Measurements from ENCODE around the gene MAPK8.

MAPK8 gene

DNA sequence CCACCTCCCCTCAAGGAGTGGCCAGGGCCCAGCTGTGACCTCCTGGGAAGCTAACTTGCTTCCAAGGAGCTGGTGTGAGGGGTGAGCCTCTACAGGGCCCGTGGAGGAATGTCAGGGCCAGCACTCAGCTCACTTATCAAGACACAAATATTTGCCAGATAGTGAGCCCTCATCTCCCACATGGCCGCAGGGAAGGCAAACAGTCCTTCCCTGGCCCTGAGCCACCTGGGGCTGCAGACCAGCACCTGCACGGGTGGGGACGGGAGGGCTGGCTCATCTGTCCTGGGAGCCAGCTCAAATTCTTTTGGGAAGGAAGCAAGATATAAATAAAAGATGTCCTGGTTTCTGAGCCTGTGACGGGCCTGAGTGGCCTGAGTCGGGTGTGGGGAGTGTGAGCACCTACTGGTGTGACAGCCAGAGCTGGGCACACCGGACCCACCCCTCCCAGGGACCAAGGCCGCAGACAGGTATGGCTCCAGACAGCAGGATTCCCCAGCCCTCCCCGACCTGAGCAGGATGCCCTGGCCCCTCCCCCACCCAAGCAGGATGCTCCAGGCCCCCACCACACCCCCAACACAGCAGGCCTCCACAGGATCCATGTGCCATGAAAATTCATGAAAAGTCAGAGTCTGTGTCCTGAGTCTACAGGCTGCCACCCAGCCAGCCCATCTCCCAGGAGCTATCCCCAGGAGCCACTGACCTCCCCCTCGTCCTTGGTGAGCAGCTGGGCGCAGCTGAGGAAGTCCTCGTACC lies 148.0 kb downstream of the MAPK8 start:
- DNase-seq (ENCODE audit: low read depth): no peak
- TF ChIP-seq, protein P1, sequence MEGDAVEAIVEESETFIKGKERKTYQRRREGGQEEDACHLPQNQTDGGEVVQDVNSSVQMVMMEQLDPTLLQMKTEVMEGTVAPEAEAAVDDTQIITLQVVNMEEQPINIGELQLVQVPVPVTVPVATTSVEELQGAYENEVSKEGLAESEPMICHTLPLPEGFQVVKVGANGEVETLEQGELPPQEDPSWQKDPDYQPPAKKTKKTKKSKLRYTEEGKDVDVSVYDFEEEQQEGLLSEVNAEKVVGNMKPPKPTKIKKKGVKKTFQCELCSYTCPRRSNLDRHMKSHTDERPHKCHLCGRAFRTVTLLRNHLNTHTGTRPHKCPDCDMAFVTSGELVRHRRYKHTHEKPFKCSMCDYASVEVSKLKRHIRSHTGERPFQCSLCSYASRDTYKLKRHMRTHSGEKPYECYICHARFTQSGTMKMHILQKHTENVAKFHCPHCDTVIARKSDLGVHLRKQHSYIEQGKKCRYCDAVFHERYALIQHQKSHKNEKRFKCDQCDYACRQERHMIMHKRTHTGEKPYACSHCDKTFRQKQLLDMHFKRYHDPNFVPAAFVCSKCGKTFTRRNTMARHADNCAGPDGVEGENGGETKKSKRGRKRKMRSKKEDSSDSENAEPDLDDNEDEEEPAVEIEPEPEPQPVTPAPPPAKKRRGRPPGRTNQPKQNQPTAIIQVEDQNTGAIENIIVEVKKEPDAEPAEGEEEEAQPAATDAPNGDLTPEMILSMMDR (IDR thresholded peaks at IDR 0.05; ENCODE audit: low read depth, low read length): no peak
- TF ChIP-seq POLR2A (IDR thresholded peaks at IDR 0.05; ENCODE audit: extremely low read depth, insufficient read length) (no peak), MYC (IDR thresholded peaks at IDR 0.05; ENCODE audit: low read depth, low read length) (no peak)
- TF ChIP-seq, protein P2, sequence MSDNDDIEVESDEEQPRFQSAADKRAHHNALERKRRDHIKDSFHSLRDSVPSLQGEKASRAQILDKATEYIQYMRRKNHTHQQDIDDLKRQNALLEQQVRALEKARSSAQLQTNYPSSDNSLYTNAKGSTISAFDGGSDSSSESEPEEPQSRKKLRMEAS (IDR thresholded peaks at IDR 0.05; ENCODE audit: low read depth, low read length): no peak
- no peak overlapping the region for H3K4me3 ChIP-seq (ENCODE audit: low read depth, low read length)

DNA sequence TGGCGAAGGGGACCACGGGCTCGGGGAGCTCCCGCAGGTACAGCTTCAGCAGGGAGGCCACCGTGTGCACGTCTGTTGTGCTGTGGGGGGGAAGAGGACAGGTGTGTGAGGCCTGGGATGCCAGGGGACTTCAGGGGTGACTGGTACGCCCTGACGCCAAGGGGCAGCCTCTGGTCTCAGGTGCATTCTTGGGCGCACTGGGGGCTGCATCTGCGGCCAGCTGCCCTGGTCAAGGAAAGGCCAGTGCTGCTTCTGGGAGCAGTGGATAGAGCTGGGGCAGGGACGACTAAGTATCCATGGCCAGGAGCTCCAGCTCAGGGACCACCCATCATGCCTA lies 148.5 kb downstream of the MAPK8 start:
- no peak for DNase-seq (ENCODE audit: low read depth)
- TF ChIP-seq POLR2A (IDR thresholded peaks at IDR 0.05; ENCODE audit: extremely low read depth, insufficient read length) (no peak), MYC (IDR thresholded peaks at IDR 0.05; ENCODE audit: low read depth, low read length) (no peak)
- TF ChIP-seq, protein P1 (IDR thresholded peaks at IDR 0.05; ENCODE audit: low read depth, low read length): no peak
- TF ChIP-seq, protein P2 (IDR thresholded peaks at IDR 0.05; ENCODE audit: low read depth, low read length): no peak

DNA sequence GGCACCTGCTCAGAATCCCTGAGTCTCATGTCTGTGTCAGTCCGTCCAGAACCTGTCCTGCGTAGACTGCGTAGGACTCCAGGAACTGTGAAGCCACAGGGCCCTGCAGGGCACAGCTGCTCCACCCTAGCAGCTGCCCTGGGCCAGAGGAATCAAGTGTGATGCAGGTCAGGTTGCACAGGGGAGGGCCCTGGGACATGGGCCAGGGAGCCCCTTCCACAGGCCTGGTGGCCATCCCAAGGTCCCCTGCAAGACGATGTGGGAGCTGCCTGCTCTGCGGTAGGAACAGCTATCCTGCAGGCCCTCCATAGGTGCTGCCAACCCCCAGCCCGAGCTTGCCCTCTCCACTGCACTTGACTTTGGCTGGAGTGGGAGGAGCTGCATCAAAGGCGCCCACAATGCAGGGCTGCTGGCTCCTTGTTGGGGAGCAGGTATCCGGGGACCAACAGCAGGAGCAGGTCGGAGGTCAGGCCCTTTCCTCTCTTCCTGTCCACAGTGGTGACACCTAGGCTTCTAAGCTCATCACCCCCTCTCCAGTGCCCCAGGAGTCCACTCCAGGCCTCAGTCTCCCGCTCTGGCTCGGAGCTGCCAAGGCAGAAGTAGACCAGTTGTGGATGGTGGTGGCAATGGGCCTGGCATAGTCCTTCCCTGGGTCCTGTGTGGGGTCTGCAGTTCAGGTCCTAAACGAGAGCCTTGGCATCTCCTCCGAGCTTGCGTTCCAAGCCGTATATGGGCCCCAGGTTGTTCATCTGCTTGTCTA lies 149.1 kb downstream of the MAPK8 start:
- no peak for DNase-seq (ENCODE audit: low read depth)
- TF ChIP-seq, protein P2 (IDR thresholded peaks at IDR 0.05; ENCODE audit: low read depth, low read length): no peak
- TF ChIP-seq, protein P1 (IDR thresholded peaks at IDR 0.05; ENCODE audit: low read depth, low read length): no peak
- TF ChIP-seq MYC (IDR thresholded peaks at IDR 0.05; ENCODE audit: low read depth, low read length): no peak
- no peak for TF ChIP-seq POLR2A (IDR thresholded peaks at IDR 0.05; ENCODE audit: extremely low read depth, insufficient read length)

More for the DNA sequence above, 148.5 kb downstream of the MAPK8 start:
- no peak overlapping the region for H3K4me3 ChIP-seq (ENCODE audit: low read depth, low read length)

DNA sequence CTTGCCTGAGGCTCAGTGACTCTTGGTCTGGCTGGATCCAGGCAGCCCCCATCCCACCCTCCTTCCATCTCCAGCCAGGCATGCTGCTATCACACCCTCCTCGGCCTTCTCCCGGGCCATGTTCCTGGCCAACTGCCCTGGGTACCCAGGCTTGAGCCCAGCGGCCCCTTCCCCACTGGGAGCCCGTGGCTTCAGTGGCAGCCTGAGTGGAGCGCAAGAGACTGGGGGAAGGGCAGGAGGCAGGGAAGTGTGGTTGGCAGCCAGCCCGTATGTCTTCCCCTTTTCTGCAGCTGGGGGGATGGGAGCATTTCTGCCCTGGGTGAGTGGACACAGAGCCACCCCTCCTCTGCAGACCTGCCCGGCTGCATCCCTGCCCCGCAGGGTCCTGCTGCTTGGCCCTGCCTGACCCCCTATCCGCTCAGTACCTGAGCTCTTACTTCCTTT lies 149.9 kb downstream of the MAPK8 start:
- no peak overlapping the region for H3K4me3 ChIP-seq (ENCODE audit: low read depth, low read length)
- peak; percentile 84 for DNase-seq (ENCODE audit: low read depth)
- TF ChIP-seq POLR2A (IDR thresholded peaks at IDR 0.05; ENCODE audit: extremely low read depth, insufficient read length) (peak; percentile 28), MYC (IDR thresholded peaks at IDR 0.05; ENCODE audit: low read depth, low read length) (peak; percentile 95)
- TF ChIP-seq, protein P2 (IDR thresholded peaks at IDR 0.05; ENCODE audit: low read depth, low read length): peak; percentile 79
- TF ChIP-seq, protein P1 (IDR thresholded peaks at IDR 0.05; ENCODE audit: low read depth, low read length): no peak

More for the DNA sequence above, 149.1 kb downstream of the MAPK8 start:
- no peak overlapping the region for H3K4me3 ChIP-seq (ENCODE audit: low read depth, low read length)

DNA sequence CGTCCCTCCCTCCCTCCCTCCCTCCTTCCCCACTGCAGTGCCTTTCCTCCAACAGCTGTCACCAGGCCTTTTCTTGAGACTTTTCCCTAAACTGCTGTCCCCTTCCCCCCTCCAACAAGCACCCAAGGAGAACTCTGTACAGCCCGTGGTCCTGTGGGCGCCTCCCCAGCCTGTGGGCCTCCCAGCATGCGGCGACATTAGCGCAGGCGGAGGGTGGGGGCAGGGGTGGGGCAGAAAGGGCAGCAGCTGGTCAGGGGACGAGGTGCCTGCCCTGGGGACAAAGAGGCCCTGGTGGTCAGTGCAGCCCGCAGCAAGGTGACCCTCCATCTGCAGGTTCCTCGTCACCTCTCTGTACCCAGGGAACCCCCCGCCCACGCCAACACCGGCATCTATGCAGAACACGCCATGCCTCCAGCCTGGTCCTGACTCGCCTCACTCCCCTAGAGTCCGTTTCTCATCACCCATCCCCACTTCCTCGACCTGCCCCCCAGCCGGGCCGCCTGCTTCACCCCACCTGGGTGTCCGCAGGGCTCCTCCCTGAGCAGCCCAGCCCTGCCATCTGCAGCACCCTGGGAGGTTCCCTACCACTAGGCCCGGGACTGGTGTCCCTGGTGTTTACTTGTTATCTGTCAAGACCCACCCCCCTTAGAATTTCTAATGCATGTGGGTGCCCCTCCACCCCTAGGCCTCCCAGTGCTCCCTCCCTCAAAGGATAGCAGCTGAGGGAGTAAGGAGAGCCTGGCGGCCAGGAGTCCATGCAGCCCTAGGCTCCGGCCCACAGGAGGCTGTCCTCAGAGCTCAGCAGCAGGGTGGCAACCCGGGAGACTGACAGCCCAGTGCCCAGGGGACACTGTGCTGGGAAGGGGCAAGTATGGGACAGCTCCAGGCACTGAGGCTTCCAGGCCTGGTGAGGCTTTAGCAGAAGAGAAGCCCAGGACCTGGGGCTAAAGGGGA lies 150.6 kb downstream of the MAPK8 start:
- TF ChIP-seq, protein P1 (IDR thresholded peaks at IDR 0.05; ENCODE audit: low read depth, low read length): no peak
- TF ChIP-seq, protein P2 (IDR thresholded peaks at IDR 0.05; ENCODE audit: low read depth, low read length): no peak
- TF ChIP-seq MYC (IDR thresholded peaks at IDR 0.05; ENCODE audit: low read depth, low read length) (no peak), POLR2A (IDR thresholded peaks at IDR 0.05; ENCODE audit: extremely low read depth, insufficient read length) (no peak)
- DNase-seq (ENCODE audit: low read depth): no peak
- no peak overlapping the region for H3K4me3 ChIP-seq (ENCODE audit: low read depth, low read length)
